ENCODE data around the gene GNPDA1. TPM values are rescaled to one million over a fixed set of nuclear protein-coding genes. Genes with fewer than 3 reads are reported as not detected.

GNPDA1 gene
- total RNA-seq, 1 experiment from 2014 or later: 99.9 TPM

DNA sequence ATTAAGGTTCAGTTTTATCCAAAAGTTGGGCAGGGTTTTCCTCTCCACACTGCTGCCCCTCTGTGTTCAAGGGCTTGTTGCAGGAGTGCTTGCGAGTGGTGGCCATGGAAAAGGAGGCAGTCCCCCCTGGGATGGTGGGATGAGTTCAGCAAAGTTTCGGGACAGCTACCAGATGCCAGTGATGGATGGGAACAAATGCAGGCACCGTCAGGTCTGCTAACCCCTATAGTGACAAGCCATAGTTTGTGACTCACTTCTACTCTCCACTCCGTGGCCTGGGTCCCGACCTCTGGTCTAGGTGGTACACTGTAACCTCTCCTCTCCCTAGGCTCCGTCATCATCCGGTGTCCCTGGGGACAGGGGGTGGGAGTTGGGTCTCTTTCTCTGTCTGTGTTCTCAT lies 47.8 kb downstream of the GNPDA1 start:
- intact Hi-C loops (cut with micrococcal nuclease; ENCODE audit: unreplicated experiment): loop anchor here (10.0 kb wide), 1 partner anchor 300 kb away; no protein-coding TSS in a partner anchor

DNA sequence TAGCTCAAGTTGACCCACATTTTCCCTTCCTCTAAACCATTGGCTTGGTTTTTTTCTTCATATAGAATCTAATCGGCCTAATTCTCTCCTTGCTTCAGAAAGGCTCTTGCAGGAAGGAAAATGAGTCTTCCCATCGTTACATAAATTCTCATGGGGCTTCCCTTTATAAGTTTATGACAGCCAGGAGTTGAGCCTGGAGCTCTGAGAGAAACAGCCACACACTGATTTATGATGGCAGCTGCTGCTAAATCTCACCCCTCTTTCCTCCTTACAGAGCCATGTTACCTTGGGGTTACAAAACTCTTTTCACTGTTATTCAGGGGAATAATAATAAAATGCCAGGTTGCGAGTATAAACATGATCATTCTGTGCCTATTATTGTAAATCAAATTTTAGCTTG lies 49.1 kb downstream of the GNPDA1 start:
- ATAC-seq (no peak), DNase-seq (ENCODE audit: low read depth, low spot score) (no peak)
- Histone ChIP-seq H3K9me3 (ENCODE audit: control insufficient read depth, insufficient read depth, low read depth, low read length) (no peaks in the 10 kb centered on the region), H3K27ac (ENCODE audit: low read length) (no peak overlapping the region), H3K27me3 (ENCODE audit: control insufficient read depth, insufficient read depth, low read length) (no peaks in the 10 kb centered on the region), H3K36me3 (ENCODE audit: control insufficient read depth, insufficient read depth, low read length) (no peaks in the 10 kb centered on the region), H3K4me3 (ENCODE audit: low read depth in 2 of 2, low read length in 2 of 2) (no peak overlapping the region), H3K4me1 (ENCODE audit: control insufficient read depth, insufficient read depth, low read length) (peaks cover 4% of the 10 kb centered on the region; the same call in 1 of the 2 replicates)
- TF ChIP-seq, protein P1, sequence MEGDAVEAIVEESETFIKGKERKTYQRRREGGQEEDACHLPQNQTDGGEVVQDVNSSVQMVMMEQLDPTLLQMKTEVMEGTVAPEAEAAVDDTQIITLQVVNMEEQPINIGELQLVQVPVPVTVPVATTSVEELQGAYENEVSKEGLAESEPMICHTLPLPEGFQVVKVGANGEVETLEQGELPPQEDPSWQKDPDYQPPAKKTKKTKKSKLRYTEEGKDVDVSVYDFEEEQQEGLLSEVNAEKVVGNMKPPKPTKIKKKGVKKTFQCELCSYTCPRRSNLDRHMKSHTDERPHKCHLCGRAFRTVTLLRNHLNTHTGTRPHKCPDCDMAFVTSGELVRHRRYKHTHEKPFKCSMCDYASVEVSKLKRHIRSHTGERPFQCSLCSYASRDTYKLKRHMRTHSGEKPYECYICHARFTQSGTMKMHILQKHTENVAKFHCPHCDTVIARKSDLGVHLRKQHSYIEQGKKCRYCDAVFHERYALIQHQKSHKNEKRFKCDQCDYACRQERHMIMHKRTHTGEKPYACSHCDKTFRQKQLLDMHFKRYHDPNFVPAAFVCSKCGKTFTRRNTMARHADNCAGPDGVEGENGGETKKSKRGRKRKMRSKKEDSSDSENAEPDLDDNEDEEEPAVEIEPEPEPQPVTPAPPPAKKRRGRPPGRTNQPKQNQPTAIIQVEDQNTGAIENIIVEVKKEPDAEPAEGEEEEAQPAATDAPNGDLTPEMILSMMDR (IDR thresholded peaks at IDR 0.05): no peak
- TF ChIP-seq TCF7L2 (IDR thresholded peaks at IDR 0.05; ENCODE audit: low read depth, low read length): no peak
- TF ChIP-seq POLR2AphosphoS5 (IDR thresholded peaks at IDR 0.05; ENCODE audit: low read depth, low read length): no peak
- no peak for TF ChIP-seq SIN3A (IDR thresholded peaks at IDR 0.05; ENCODE audit: borderline replicate concordance, insufficient read depth, low read depth, low read length)
- TF ChIP-seq, protein P2, sequence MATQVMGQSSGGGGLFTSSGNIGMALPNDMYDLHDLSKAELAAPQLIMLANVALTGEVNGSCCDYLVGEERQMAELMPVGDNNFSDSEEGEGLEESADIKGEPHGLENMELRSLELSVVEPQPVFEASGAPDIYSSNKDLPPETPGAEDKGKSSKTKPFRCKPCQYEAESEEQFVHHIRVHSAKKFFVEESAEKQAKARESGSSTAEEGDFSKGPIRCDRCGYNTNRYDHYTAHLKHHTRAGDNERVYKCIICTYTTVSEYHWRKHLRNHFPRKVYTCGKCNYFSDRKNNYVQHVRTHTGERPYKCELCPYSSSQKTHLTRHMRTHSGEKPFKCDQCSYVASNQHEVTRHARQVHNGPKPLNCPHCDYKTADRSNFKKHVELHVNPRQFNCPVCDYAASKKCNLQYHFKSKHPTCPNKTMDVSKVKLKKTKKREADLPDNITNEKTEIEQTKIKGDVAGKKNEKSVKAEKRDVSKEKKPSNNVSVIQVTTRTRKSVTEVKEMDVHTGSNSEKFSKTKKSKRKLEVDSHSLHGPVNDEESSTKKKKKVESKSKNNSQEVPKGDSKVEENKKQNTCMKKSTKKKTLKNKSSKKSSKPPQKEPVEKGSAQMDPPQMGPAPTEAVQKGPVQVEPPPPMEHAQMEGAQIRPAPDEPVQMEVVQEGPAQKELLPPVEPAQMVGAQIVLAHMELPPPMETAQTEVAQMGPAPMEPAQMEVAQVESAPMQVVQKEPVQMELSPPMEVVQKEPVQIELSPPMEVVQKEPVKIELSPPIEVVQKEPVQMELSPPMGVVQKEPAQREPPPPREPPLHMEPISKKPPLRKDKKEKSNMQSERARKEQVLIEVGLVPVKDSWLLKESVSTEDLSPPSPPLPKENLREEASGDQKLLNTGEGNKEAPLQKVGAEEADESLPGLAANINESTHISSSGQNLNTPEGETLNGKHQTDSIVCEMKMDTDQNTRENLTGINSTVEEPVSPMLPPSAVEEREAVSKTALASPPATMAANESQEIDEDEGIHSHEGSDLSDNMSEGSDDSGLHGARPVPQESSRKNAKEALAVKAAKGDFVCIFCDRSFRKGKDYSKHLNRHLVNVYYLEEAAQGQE (IDR thresholded peaks at IDR 0.05; ENCODE audit: insufficient read depth in 1 of 2, low read depth in 2 of 2, low read length in 1 of 2): no peak
- ChIA-PET CTCF (no interaction called here), POLR2A (no interaction called here)
- BruUV-seq (replicated peaks): no TSS peak
- intact Hi-C loops (cut with micrococcal nuclease; ENCODE audit: unreplicated experiment) (loop anchor here (10.0 kb wide), 1 partner anchor 299 kb away; no protein-coding TSS in a partner anchor), in situ Hi-C loops (cut with HindIII; ENCODE audit: low pct_unique_long_range_greater_than_20kb, low sequenced_read_pairs) (no loop called here)

More for the DNA sequence above, 47.8 kb downstream of the GNPDA1 start:
- BruUV-seq (replicated peaks): no TSS peak
- no peak overlapping the region for H3K4me3 ChIP-seq (ENCODE audit: low read depth in 2 of 2, low read length in 2 of 2)
- ATAC-seq: no peak
- H3K27ac ChIP-seq (ENCODE audit: low read length): no peak overlapping the region
- no peaks in the 10 kb centered on the region for H3K27me3 ChIP-seq (ENCODE audit: control insufficient read depth, insufficient read depth, low read length)
- TF ChIP-seq POLR2AphosphoS5 (IDR thresholded peaks at IDR 0.05; ENCODE audit: low read depth, low read length) (no peak), SIN3A (IDR thresholded peaks at IDR 0.05; ENCODE audit: borderline replicate concordance, insufficient read depth, low read depth, low read length) (no peak), TCF7L2 (IDR thresholded peaks at IDR 0.05; ENCODE audit: low read depth, low read length) (no peak)
- TF ChIP-seq, protein P1 (IDR thresholded peaks at IDR 0.05): no peak
- TF ChIP-seq, protein P2 (IDR thresholded peaks at IDR 0.05; ENCODE audit: insufficient read depth in 1 of 2, low read depth in 2 of 2, low read length in 1 of 2): no peak
- in situ Hi-C loops (cut with HindIII; ENCODE audit: low pct_unique_long_range_greater_than_20kb, low sequenced_read_pairs): no loop called here
- no peak for DNase-seq (ENCODE audit: low read depth, low spot score)
- H3K9me3 ChIP-seq (ENCODE audit: control insufficient read depth, insufficient read depth, low read depth, low read length): no peaks in the 10 kb centered on the region
- peaks cover 7% of the 10 kb centered on the region for H3K4me1 ChIP-seq (ENCODE audit: control insufficient read depth, insufficient read depth, low read length)
- H3K36me3 ChIP-seq (ENCODE audit: control insufficient read depth, insufficient read depth, low read length): peaks cover 6% of the 10 kb centered on the region; the same call in 1 of the 2 replicates
- ChIA-PET POLR2A (no interaction called here), CTCF (no interaction called here)

Data from Panc1 (cell line).